ENCODE measurements around the gene BAAT. TPM values are rescaled to one million over a fixed set of nuclear protein-coding genes. Genes with fewer than 3 reads are reported as not detected.

Gene BAAT
- total and polyA plus RNA-seq, 2 of the 13 experiments (the other 11 are each of a cell fraction or from before 2014, with no cell fraction given): 0.71 to 7.9 TPM

DNA sequence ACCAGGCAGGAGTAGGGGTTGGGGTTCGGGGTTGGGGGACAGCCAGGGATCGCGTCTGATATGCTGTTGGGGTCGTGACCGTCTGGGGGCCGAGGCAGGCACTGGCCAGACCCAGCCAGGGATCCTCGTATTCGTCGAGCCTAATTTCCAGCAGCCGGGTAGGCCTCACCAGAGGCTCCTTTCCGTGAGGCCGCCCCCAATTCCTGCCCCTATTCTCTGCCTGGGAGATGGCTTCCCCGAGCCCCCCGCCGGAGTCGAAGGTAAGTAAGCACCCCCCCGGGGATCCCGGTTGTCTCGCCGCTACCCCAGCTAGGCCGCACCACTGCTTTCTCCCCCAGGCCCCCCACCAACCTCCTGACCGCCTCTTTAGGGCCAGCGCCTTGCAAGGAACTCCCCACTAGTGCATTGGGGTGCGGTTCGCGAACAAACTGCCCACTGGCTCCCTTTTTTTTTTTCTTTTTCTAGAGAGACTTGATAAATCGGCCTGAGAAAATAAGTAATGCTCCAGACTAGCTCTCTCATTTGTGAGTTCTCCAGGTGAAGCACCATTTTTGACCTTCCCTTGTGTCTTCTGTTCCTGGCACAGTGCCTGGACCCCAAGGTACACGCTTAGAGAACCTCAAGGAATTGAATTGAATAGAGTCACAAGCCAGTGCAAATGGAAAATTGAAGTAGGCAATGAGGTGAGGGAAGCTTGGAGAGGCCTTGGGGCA, 14.3 kb upstream of the BAAT start (continued):
- TF ChIP-seq ZNF552 (CRISPR knock-in tag; IDR thresholded peaks at IDR 0.05; ENCODE audit: borderline replicate concordance) (no peak), ZNF282 (IDR thresholded peaks at IDR 0.05; ENCODE audit: partially characterized antibody) (no peak), ZMYM4 (CRISPR knock-in tag; IDR thresholded peaks at IDR 0.05) (no peak), ZNF101 (CRISPR knock-in tag; IDR thresholded peaks at IDR 0.05; ENCODE audit: borderline replicate concordance, low read depth) (peak; percentile 50; the same call in 1 of the 2 replicates), HMGXB4 (CRISPR knock-in tag; IDR thresholded peaks at IDR 0.05; ENCODE audit: borderline replicate concordance in 1 of 2, low read depth in 1 of 2) (peak in 1 of 2 experiments; percentile 37; a peak in 2 of 4 replicates), SNAPC2 (CRISPR knock-in tag; IDR thresholded peaks at IDR 0.05) (no peak), ZNF792 (CRISPR knock-in tag; IDR thresholded peaks at IDR 0.05) (no peak), ZNF44 (CRISPR knock-in tag; IDR thresholded peaks at IDR 0.05) (0 out of 2 replicates have a peak, but pooled peaks have one; percentile 17), CREBL2 (CRISPR knock-in tag; IDR thresholded peaks at IDR 0.05; ENCODE audit: borderline replicate concordance) (0 out of 2 replicates have a peak, but pooled peaks have one; percentile 28), ZNF605 (CRISPR knock-in tag; IDR thresholded peaks at IDR 0.05) (peak; percentile 37; the same call in 1 of the 2 replicates), ZNF878 (CRISPR knock-in tag; IDR thresholded peaks at IDR 0.05) (0 out of 2 replicates have a peak, but pooled peaks have one; percentile 11), ZNF224 (CRISPR knock-in tag; IDR thresholded peaks at IDR 0.05) (peak; percentile 80; the same call in 1 of the 2 replicates), HOXA5 (CRISPR knock-in tag; IDR thresholded peaks at IDR 0.05) (0 out of 2 replicates have a peak, but pooled peaks have one; percentile 12), ZSCAN25 (CRISPR knock-in tag; IDR thresholded peaks at IDR 0.05) (0 out of 2 replicates have a peak, but pooled peaks have one; percentile 70), PHF8 (CRISPR knock-in tag; IDR thresholded peaks at IDR 0.05) (peak; percentile 11; the same call in 1 of the 2 replicates), ZNF563 (CRISPR knock-in tag; IDR thresholded peaks at IDR 0.05) (peak; percentile 74; the same call in 1 of the 2 replicates), SMAD1 (CRISPR knock-in tag; IDR thresholded peaks at IDR 0.05; ENCODE audit: borderline replicate concordance, low read depth) (peak; percentile 56; the same call in 1 of the 2 replicates), EEA1 (CRISPR knock-in tag; IDR thresholded peaks at IDR 0.05; ENCODE audit: borderline replicate concordance) (0 out of 2 replicates have a peak, but pooled peaks have one; percentile 71)
- TF ChIP-seq, protein P1, sequence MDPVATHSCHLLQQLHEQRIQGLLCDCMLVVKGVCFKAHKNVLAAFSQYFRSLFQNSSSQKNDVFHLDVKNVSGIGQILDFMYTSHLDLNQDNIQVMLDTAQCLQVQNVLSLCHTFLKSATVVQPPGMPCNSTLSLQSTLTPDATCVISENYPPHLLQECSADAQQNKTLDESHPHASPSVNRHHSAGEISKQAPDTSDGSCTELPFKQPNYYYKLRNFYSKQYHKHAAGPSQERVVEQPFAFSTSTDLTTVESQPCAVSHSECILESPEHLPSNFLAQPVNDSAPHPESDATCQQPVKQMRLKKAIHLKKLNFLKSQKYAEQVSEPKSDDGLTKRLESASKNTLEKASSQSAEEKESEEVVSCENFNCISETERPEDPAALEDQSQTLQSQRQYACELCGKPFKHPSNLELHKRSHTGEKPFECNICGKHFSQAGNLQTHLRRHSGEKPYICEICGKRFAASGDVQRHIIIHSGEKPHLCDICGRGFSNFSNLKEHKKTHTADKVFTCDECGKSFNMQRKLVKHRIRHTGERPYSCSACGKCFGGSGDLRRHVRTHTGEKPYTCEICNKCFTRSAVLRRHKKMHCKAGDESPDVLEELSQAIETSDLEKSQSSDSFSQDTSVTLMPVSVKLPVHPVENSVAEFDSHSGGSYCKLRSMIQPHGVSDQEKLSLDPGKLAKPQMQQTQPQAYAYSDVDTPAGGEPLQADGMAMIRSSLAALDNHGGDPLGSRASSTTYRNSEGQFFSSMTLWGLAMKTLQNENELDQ (CRISPR knock-in tag; IDR thresholded peaks at IDR 0.05; ENCODE audit: borderline replicate concordance): no peak
- TF ChIP-seq, protein P2, sequence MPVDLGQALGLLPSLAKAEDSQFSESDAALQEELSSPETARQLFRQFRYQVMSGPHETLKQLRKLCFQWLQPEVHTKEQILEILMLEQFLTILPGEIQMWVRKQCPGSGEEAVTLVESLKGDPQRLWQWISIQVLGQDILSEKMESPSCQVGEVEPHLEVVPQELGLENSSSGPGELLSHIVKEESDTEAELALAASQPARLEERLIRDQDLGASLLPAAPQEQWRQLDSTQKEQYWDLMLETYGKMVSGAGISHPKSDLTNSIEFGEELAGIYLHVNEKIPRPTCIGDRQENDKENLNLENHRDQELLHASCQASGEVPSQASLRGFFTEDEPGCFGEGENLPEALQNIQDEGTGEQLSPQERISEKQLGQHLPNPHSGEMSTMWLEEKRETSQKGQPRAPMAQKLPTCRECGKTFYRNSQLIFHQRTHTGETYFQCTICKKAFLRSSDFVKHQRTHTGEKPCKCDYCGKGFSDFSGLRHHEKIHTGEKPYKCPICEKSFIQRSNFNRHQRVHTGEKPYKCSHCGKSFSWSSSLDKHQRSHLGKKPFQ (CRISPR knock-in tag; IDR thresholded peaks at IDR 0.05; ENCODE audit: insufficient replicate concordance): no peak

Data from HepG2 (cell line).